Measurements from ENCODE around the gene FBN2. TPM values are rescaled to one million over a fixed set of nuclear protein-coding genes. Genes with fewer than 3 reads are reported as not detected.

FBN2 gene
- total RNA-seq, 1 experiment from 2014 or later: 0.08 TPM

DNA sequence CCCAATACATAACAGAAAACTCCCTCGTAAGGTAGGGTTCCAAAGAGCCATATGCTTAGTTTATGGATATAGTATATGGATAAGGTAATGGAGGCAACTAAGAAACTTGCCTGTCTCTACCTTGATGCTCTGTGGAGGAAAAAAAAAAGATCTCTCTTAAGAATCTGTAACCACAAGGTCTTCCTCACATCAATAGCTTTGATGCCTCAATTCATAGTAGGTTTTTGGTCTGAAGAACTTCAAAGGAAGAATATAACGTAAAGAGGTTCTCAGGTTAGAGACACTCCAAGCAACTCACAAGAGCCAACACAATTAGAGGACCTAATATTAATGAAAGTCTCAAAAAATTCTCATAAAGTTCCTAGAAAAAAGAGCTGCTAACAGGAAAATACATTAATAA is 140.2 kb downstream of the FBN2 start:
- intact Hi-C loops (cut with micrococcal nuclease; ENCODE audit: unreplicated experiment): no loop called here
- Histone ChIP-seq H3K4me1 (ENCODE audit: control insufficient read depth, insufficient read depth, low read length) (no peaks in the 10 kb centered on the region), H3K9me3 (ENCODE audit: control insufficient read depth, insufficient read depth, low read depth, low read length) (no peaks in the 10 kb centered on the region), H3K27me3 (ENCODE audit: control insufficient read depth, insufficient read depth, low read length) (no peaks in the 10 kb centered on the region), H3K27ac (ENCODE audit: low read length) (no peak overlapping the region), H3K4me3 (ENCODE audit: low read depth in 2 of 2, low read length in 2 of 2) (no peak overlapping the region), H3K36me3 (ENCODE audit: control insufficient read depth, insufficient read depth, low read length) (no peaks in the 10 kb centered on the region)
- ChIA-PET POLR2A (no interaction called here), CTCF (no interaction called here)
- in situ Hi-C loops (cut with HindIII; ENCODE audit: low pct_unique_long_range_greater_than_20kb, low sequenced_read_pairs): no loop called here
- TF ChIP-seq TCF7L2 (IDR thresholded peaks at IDR 0.05; ENCODE audit: low read depth, low read length): no peak
- ATAC-seq (no peak), DNase-seq (ENCODE audit: low read depth, low spot score) (no peak)
- BruUV-seq (replicated peaks): no TSS peak

DNA sequence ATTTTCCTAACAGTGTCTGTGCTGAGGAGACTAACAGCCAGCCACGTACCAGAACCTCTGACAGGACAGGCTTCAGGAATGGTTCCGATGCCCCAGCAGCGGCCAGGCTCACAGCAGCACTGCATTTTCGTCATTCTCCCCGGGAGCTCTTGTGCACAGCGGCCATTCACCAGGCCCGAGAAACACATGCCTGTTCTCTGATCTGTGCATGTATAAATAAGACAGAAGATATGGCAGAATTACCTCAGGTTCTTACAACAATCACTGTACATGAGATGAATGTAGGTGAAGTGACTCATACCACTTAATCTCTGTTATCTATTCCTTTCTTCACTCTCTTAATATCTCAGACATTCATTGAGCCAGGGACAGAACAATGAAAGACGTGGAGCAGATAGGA is 143.0 kb downstream of the FBN2 start:
- Histone ChIP-seq H3K9me3 (ENCODE audit: control insufficient read depth, insufficient read depth, low read depth, low read length) (no peaks in the 10 kb centered on the region), H3K27me3 (ENCODE audit: control insufficient read depth, insufficient read depth, low read length) (no peaks in the 10 kb centered on the region), H3K36me3 (ENCODE audit: control insufficient read depth, insufficient read depth, low read length) (no peaks in the 10 kb centered on the region), H3K27ac (ENCODE audit: low read length) (no peak overlapping the region), H3K4me3 (ENCODE audit: low read depth in 2 of 2, low read length in 2 of 2) (no peak overlapping the region), H3K4me1 (ENCODE audit: control insufficient read depth, insufficient read depth, low read length) (no peaks in the 10 kb centered on the region)
- no TSS peak for BruUV-seq (replicated peaks)
- no peak for TF ChIP-seq POLR2AphosphoS5 (IDR thresholded peaks at IDR 0.05; ENCODE audit: low read depth, low read length)
- TF ChIP-seq SIN3A (IDR thresholded peaks at IDR 0.05; ENCODE audit: borderline replicate concordance, insufficient read depth, low read depth, low read length): no peak
- TF ChIP-seq TCF7L2 (IDR thresholded peaks at IDR 0.05; ENCODE audit: low read depth, low read length): no peak
- TF ChIP-seq, protein P1, sequence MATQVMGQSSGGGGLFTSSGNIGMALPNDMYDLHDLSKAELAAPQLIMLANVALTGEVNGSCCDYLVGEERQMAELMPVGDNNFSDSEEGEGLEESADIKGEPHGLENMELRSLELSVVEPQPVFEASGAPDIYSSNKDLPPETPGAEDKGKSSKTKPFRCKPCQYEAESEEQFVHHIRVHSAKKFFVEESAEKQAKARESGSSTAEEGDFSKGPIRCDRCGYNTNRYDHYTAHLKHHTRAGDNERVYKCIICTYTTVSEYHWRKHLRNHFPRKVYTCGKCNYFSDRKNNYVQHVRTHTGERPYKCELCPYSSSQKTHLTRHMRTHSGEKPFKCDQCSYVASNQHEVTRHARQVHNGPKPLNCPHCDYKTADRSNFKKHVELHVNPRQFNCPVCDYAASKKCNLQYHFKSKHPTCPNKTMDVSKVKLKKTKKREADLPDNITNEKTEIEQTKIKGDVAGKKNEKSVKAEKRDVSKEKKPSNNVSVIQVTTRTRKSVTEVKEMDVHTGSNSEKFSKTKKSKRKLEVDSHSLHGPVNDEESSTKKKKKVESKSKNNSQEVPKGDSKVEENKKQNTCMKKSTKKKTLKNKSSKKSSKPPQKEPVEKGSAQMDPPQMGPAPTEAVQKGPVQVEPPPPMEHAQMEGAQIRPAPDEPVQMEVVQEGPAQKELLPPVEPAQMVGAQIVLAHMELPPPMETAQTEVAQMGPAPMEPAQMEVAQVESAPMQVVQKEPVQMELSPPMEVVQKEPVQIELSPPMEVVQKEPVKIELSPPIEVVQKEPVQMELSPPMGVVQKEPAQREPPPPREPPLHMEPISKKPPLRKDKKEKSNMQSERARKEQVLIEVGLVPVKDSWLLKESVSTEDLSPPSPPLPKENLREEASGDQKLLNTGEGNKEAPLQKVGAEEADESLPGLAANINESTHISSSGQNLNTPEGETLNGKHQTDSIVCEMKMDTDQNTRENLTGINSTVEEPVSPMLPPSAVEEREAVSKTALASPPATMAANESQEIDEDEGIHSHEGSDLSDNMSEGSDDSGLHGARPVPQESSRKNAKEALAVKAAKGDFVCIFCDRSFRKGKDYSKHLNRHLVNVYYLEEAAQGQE (IDR thresholded peaks at IDR 0.05; ENCODE audit: insufficient read depth in 1 of 2, low read depth in 2 of 2, low read length in 1 of 2): no peak
- TF ChIP-seq, protein P2, sequence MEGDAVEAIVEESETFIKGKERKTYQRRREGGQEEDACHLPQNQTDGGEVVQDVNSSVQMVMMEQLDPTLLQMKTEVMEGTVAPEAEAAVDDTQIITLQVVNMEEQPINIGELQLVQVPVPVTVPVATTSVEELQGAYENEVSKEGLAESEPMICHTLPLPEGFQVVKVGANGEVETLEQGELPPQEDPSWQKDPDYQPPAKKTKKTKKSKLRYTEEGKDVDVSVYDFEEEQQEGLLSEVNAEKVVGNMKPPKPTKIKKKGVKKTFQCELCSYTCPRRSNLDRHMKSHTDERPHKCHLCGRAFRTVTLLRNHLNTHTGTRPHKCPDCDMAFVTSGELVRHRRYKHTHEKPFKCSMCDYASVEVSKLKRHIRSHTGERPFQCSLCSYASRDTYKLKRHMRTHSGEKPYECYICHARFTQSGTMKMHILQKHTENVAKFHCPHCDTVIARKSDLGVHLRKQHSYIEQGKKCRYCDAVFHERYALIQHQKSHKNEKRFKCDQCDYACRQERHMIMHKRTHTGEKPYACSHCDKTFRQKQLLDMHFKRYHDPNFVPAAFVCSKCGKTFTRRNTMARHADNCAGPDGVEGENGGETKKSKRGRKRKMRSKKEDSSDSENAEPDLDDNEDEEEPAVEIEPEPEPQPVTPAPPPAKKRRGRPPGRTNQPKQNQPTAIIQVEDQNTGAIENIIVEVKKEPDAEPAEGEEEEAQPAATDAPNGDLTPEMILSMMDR (IDR thresholded peaks at IDR 0.05): no peak
- in situ Hi-C loops (cut with HindIII; ENCODE audit: low pct_unique_long_range_greater_than_20kb, low sequenced_read_pairs) (no loop called here), intact Hi-C loops (cut with micrococcal nuclease; ENCODE audit: unreplicated experiment) (no loop called here)
- DNase-seq (ENCODE audit: low read depth, low spot score) (no peak), ATAC-seq (no peak)
- ChIA-PET POLR2A (no interaction called here), CTCF (no interaction called here)

DNA sequence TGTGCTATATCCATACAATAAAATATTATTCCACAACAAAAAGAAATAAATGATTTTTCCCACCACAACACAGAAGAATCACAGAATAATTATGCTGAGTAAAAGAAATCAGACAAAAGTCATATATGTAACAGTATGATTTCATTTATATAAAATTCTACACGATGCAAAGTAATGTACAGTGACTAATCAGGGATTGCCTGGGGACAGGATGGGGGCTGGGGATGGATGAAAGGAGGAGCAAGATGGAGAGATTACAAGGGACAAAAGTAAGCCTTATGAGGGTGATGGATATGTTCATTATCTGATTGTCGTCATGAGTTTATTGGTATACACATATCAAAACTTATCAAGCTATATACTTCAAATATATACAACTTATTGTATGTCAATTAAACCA is 154.0 kb downstream of the FBN2 start:
- ATAC-seq: no peak
- TF ChIP-seq SIN3A (IDR thresholded peaks at IDR 0.05; ENCODE audit: borderline replicate concordance, insufficient read depth, low read depth, low read length) (no peak), POLR2AphosphoS5 (IDR thresholded peaks at IDR 0.05; ENCODE audit: low read depth, low read length) (no peak), TCF7L2 (IDR thresholded peaks at IDR 0.05; ENCODE audit: low read depth, low read length) (no peak)
- TF ChIP-seq, protein P2 (IDR thresholded peaks at IDR 0.05): no peak
- TF ChIP-seq, protein P1 (IDR thresholded peaks at IDR 0.05; ENCODE audit: insufficient read depth in 1 of 2, low read depth in 2 of 2, low read length in 1 of 2): no peak
- DNase-seq (ENCODE audit: low read depth, low spot score): no peak
- H3K4me3 ChIP-seq (ENCODE audit: low read depth in 2 of 2, low read length in 2 of 2): no peak overlapping the region
- H3K9me3 ChIP-seq (ENCODE audit: control insufficient read depth, insufficient read depth, low read depth, low read length): no peaks in the 10 kb centered on the region
- intact Hi-C loops (cut with micrococcal nuclease; ENCODE audit: unreplicated experiment): no loop called here
- POLR2A ChIA-PET: no interaction called here
- no peaks in the 10 kb centered on the region for H3K36me3 ChIP-seq (ENCODE audit: control insufficient read depth, insufficient read depth, low read length)
- CTCF ChIA-PET: no interaction called here
- in situ Hi-C loops (cut with HindIII; ENCODE audit: low pct_unique_long_range_greater_than_20kb, low sequenced_read_pairs): no loop called here
- H3K27ac ChIP-seq (ENCODE audit: low read length): no peak overlapping the region
- BruUV-seq (replicated peaks): no TSS peak
- no peaks in the 10 kb centered on the region for H3K27me3 ChIP-seq (ENCODE audit: control insufficient read depth, insufficient read depth, low read length)
- H3K4me1 ChIP-seq (ENCODE audit: control insufficient read depth, insufficient read depth, low read length): no peaks in the 10 kb centered on the region
